LNCAP (cell line): Measurements from ENCODE around the gene NTM.
A peak's percentile ranks its signal among the peaks of the same experiment; 100 is the strongest.

Experiments used
- CTCF ChIP-seq: fragments of 450-650 bp; IDR thresholded peaks from 2 replicates; pipeline ENCODE4 v1.5.1; 2017; ENCODE audit warnings: mild to moderate bottlenecking

Gene NTM

DNA sequence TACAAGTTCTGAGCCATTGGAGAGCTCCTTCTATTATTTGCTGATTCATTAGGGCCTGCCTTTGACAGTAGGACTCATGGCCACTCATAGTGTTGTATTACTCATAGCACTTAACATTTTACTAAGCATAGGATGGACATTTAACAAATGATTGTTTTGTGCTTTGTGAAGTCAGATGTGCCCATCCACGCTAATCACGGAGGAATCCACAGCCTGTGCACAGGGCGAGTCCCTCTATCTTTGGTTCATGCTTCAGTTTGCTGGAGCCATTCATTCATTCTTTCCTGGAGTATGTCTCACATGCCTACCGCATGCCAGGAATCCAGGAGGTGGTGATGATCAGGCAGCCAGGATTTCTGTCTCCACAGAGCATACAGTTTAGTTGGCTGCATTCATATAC, 254.1 kb downstream of the NTM start:
- no peak for TF ChIP-seq CTCF

DNA sequence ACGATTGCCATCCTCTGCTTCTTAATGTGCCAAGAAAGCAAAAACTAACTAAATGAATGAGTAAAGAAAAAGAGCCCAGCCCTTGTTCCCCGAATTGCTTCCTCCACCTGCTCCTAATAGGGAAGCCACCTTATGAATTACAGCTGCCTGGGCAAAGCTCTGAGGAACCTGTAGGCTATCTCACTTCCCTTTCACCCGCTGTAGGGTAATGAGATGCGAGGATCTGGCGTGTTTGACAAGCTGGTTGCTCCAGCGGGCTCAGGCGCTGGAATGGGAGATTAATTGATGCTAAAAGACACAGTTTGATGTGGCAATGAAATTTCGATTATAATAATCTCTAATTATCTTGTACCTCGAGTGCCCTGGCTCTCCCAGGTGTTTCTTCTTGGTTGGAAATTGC, 256.4 kb downstream of the NTM start:
- TF ChIP-seq CTCF: no peak

- TF ChIP-seq CTCF: no peak
These were observed 258.3 kb downstream of the NTM start for GRCh38 chr11:131628739-131629138.

DNA sequence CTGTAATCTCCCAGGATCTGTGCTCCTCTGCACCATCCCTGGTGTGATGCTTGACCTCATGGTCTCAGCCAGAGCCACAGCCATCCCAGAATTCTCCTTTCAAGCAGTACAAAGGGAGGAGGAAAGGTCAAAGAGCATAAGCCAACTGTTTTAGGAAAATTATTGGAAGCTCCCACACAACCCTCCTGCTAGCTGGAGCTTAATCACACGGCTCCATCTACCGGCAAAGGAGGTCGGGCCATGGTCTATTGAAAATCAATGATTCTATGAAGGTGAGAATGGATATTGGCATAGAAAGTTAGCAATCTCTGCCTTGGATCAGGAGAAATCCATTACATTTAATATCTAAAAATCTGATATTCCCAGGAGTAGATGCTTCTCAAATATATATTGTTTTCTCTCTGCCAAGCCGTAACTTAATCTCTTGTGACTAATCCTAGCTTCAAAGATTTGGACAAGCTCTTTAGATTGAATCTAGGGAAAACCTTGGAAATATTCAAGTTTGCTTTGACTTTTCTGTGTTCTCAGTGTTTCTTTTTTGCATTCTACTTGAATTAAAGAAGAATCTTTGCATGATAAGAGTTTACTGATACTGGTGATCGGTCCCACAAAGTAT, 259.6 kb downstream of the NTM start:
- TF ChIP-seq CTCF: peak; percentile 33; the same call in 1 of the 2 replicates

DNA sequence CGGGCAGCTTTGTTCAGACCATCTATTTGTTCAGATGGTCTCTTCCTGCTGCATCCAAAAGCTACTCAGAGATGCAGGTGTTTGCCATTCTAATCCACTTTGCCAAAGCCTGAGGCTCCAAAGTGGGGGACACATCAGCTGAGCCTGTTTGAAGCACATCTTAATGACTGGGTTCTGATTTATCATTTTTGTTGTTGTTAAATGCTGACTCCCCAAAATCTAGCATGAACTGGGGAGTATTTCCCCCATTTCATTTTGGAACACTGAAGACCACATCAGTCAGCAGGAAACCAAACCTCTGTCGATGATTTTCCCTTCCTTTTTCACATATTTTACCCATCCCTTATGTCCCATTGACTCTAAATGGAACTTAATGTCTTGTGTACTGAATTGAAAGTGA, 262.6 kb downstream of the NTM start:
- TF ChIP-seq CTCF: no peak

DNA sequence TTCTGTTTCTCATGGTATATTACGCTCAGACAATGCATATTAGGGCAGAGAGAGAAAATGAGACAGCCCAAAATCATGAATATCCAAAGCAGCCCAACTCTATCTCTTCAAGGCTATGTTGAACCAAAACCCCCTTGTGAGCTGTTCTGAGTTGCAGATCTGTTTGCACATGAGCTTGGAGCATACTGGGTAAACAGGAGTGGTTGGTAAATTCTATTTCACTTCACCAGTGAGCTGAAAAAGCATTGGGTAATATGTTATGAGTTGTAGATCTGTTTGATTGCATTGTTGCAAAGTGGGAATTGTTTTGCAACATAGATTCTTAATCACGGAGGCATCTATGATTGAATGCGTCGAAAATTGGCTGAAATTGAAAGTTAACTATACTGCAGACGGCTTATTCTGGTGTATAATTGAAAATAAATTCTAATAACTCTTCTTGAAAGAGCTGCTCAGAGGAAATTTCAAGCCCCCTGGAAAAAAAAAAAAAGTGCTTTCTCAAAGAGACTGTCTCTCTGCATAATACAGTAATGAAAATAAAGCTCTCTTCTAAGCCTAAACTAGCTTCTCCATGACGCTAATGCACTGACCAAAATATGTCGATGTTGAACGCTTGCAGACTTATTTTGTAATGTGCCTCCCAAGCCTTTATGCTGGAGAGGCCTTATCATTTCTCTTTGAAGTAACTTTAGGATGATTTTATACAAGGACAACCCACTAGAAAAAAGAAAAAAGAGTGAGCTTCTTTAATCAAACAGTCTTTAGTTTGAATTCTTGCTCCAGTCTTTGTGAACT, 263.7 kb downstream of the NTM start:
- no peak for TF ChIP-seq CTCF

GRCh38 chr11:131637469-131638175, 267.2 kb downstream of the NTM start:
- no peak for TF ChIP-seq CTCF
